B cell (primary cell): Measurements from ENCODE around the gene TRIM38. TPM values are rescaled to one million over a fixed set of nuclear protein-coding genes. Genes with fewer than 3 reads are reported as not detected.

Source experiments
- ATAC-seq: fragments of 200-7000 bp; cut with Tn5 transposase; one replicate; pipeline ENCODE4 v1.10.0; 2021; ENCODE audit warnings: low read depth, mild to moderate bottlenecking, moderate number of reproducible peaks, moderate library complexity
- CTCF ChIA-PET: fragments of 350-600 bp; sonication (Branson Sonifier 250); formaldehyde crosslinking; loops from one replicate; lab custom pipeline; 2021; ENCODE audit warnings: antibody characterized with exemption, inconsistent platforms; lab: Charles Lee
- POLR2A ChIA-PET: fragments of 350-600 bp; sonication (Branson Sonifier 250); formaldehyde crosslinking; loops from one replicate; lab custom pipeline; 2021; ENCODE audit warnings: antibody characterized with exemption; lab: Charles Lee
- DNase-seq: peaks from one replicate; pipeline ENCODE4 v3.0.0; 2013
- H2AFZ ChIP-seq: 2 replicates; pipeline ENCODE4 v1.6.1; 2012; ENCODE audit warnings: mild to moderate bottlenecking, low read depth, low read length; ENCODE audit not compliant: insufficient read depth, poor library complexity, severe bottlenecking
- H3K27ac ChIP-seq, 2 donors: 1 replicate in 1 of 2; 2 replicates in 1 of 2; pipeline ENCODE4 v1.5.1; 2012 to 2013; ENCODE audit warnings: low read length in 2 of 2, mild to moderate bottlenecking in 2 of 2, moderate library complexity in 1 of 2
- H3K27me3 ChIP-seq, 4 experiments: fragments of 200-600 bp in 1 of 4; sonication (generic) in 1 of 4; replicated peaks in 1 of 4; 1 replicate in 2 of 4; 2 replicates in 2 of 4; pipeline versions ENCODE4 v1.6.1 to v1.7.0; 2013 to 2016; ENCODE audit warnings: low read length in 3 of 4, mild to moderate bottlenecking in 2 of 4, mixed read lengths in 1 of 4, moderate library complexity in 1 of 4; ENCODE audit not compliant: insufficient read depth in 4 of 4, control insufficient read depth in 3 of 4; ENCODE audit errors: control extremely low read depth in 1 of 4
- H3K36me3 ChIP-seq, 2 experiments: replicated peaks in 1 of 2; 1 replicate in 1 of 2; 2 replicates in 1 of 2; pipeline versions ENCODE4 v1.6.1 to v1.7.1; 2013; ENCODE audit warnings: low read length in 1 of 2; ENCODE audit not compliant: insufficient read depth in 2 of 2, control insufficient read depth in 1 of 2; ENCODE audit errors: control extremely low read depth in 1 of 2, extremely low read depth in 1 of 2
- H3K4me1 ChIP-seq, 2 donors: fragments of 200-600 bp in 1 of 2; sonication (generic) in 1 of 2; 1 replicate in 1 of 2; 2 replicates in 1 of 2; pipeline versions ENCODE4 v1.5.1 to v1.6.1; 2013 to 2017; ENCODE audit warnings: low read length in 2 of 2; ENCODE audit not compliant: control insufficient read depth in 2 of 2, insufficient read depth in 2 of 2
- H3K4me2 ChIP-seq: replicated peaks from 2 replicates; pipeline ENCODE3; 2012; ENCODE audit warnings: mild to moderate bottlenecking, low read depth, low read length; ENCODE audit not compliant: poor library complexity, severe bottlenecking
- H3K4me3 ChIP-seq, 5 experiments: fragments of 200-600 bp in 1 of 5; sonication (generic) in 1 of 5; 1 replicate in 3 of 5; 2 replicates in 2 of 5; pipeline versions ENCODE4 v1.5.1 to v1.7.0; 2011 to 2016; ENCODE audit warnings: low read length in 4 of 5, mild to moderate bottlenecking in 4 of 5, low read depth in 2 of 5, control low read depth in 1 of 5, moderate library complexity in 1 of 5; ENCODE audit not compliant: insufficient read depth in 1 of 5; ENCODE audit errors: control extremely low read depth in 1 of 5, extremely low read depth in 1 of 5
- H3K79me2 ChIP-seq: fragments of 200-600 bp; sonication (generic); one replicate; pipeline ENCODE4 v1.6.0; 2016; ENCODE audit warnings: low read length; ENCODE audit not compliant: control insufficient read depth, insufficient read depth
- H3K9ac ChIP-seq: fragments of 200-600 bp; sonication (generic); 2 replicates; pipeline ENCODE4 v1.6.1; 2017; ENCODE audit warnings: mild to moderate bottlenecking, low read length, moderate library complexity
- H3K9me3 ChIP-seq, 3 donors: one replicate each; pipeline versions ENCODE4 v1.6.1 to v1.7.1; 2013; ENCODE audit warnings: low read length in 2 of 3; ENCODE audit not compliant: control insufficient read depth in 2 of 3, insufficient read depth in 1 of 3; ENCODE audit errors: control extremely low read depth in 1 of 3
- H4K20me1 ChIP-seq: 2 replicates; pipeline ENCODE4 v1.6.0; 2012; ENCODE audit warnings: mild to moderate bottlenecking, low read length; ENCODE audit not compliant: insufficient read depth, control insufficient read depth, poor library complexity, severe bottlenecking
- H3K27ac Mint-ChIP-seq: one replicate; pipeline ENCODE4 v1.8.0; 2021; ENCODE audit warnings: mixed read lengths
- H3K27me3 Mint-ChIP-seq: one replicate; pipeline ENCODE4 v1.8.0; 2021; ENCODE audit warnings: mixed read lengths
- H3K4me1 Mint-ChIP-seq: one replicate; pipeline ENCODE4 v1.8.0; 2021; ENCODE audit warnings: mixed read lengths
- H3K4me3 Mint-ChIP-seq: one replicate; pipeline ENCODE4 v1.8.0; 2021; ENCODE audit warnings: mixed read lengths
- H3K9me3 Mint-ChIP-seq: one replicate; pipeline ENCODE4 v1.8.0; 2022; ENCODE audit warnings: mixed read lengths; ENCODE audit not compliant: insufficient read depth
- EZH2 ChIP-seq: IDR thresholded peaks from 2 replicates; pipeline ENCODE4 v1.6.1; 2012; ENCODE audit warnings: borderline replicate concordance, low read depth, mild to moderate bottlenecking, moderate library complexity, low read length; ENCODE audit not compliant: insufficient read depth, poor library complexity, severe bottlenecking
- WGBS: methylation state at CpG from one replicate; pipeline ENCODE4 v1.1.5; 2013; ENCODE audit warnings: missing lambda C conversion rate; ENCODE audit not compliant: insufficient coverage; 5-methylcytosine and 5-hydroxymethylcytosine counted together
- intact Hi-C: fragments of 100-400 bp; cut with micrococcal nuclease; formaldehyde crosslinking; loops from one replicate; pipeline ENCODE4 v1.10.0; 2022
- polyA plus RNA-seq: library from polyadenylated mRNA; depleted of rRNA; stranded (reverse); fragments of >200 nt; gene quantifications from 2 replicates; pipeline ENCODE4 v1.2.3, GENCODE V29; 2012
- total RNA-seq, 2 donors: library from RNA; stranded (reverse); fragments of 120-200 nt in 1 of 2; gene quantifications; 1 replicate in 1 of 2; 2 replicates in 1 of 2; pipeline versions ENCODE4 v1.2.3 to v1.2.4, GENCODE V29; 2013 to 2022
- TF ChIP-seq, protein P1 (sequence below): fragments of 200-600 bp; IDR thresholded peaks from one replicate; pipeline ENCODE4 v1.8.0; 2022; ENCODE audit warnings: antibody characterized with exemption, mild to moderate bottlenecking

Gene TRIM38
- total and polyA plus RNA-seq, 2 donors (not counting 1 experiment from before 2014, with no cell fraction given) = 29.3 to 57.2 TPM

DNA sequence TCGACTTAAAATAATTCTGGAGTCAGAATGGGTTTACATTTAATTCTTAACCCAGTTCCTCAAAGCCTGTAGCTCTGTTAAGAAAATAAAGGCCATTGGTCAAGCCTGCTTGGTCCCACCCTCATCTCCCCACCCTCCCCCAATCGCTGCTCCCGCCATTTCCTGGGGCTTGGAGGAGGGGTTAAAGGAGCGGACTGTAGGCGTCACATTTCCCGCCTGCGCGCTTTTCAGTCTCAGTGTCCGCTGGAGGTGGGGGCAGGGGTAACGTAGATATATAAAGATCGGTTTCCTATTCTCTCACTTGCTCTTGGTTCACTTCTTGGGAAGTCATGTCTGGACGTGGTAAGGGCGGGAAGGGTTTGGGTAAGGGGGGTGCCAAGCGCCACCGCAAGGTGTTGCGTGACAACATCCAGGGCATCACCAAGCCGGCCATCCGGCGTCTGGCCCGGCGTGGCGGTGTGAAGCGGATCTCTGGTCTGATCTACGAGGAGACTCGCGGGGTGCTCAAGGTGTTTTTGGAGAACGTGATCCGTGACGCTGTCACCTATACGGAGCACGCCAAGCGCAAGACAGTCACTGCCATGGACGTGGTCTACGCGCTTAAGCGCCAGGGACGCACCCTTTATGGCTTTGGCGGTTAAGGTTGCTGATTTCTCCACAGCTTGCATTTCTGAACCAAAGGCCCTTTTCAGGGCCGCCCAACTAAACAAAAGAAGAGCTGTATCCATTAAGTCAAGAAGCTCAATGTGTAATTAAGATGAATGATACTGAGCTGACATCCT, 58.9 kb downstream of the TRIM38 start:
- Histone ChIP-seq H3K4me2 (peak overlapping the region; percentile 92), H3K9me3 (peaks cover 3 to 25% (median 11%) of the 10 kb centered on the region in 3 donors), H3K79me2 (peaks cover 4% of the 10 kb centered on the region), H4K20me1 (no peaks in the 10 kb centered on the region), H3K9ac (peak overlapping the region; percentile 94), H3K27ac (peak overlapping the region; percentile 94 to 99), H3K27me3 (no peaks in the 10 kb centered on the region), H2AFZ (peak overlapping the region; percentile 59), H3K4me1 (peaks cover 16 to 34% of the 10 kb centered on the region in 2 donors), H3K4me3 (peak overlapping the region; percentile 81 to 92 (median 88)), H3K36me3 (no peaks in the 10 kb centered on the region)
- peak overlapping the region; percentile 100 for H3K27ac Mint-ChIP-seq
- no peaks in the 10 kb centered on the region for H3K9me3 Mint-ChIP-seq
- TF ChIP-seq EZH2 = no peak
- TF ChIP-seq, protein P1, sequence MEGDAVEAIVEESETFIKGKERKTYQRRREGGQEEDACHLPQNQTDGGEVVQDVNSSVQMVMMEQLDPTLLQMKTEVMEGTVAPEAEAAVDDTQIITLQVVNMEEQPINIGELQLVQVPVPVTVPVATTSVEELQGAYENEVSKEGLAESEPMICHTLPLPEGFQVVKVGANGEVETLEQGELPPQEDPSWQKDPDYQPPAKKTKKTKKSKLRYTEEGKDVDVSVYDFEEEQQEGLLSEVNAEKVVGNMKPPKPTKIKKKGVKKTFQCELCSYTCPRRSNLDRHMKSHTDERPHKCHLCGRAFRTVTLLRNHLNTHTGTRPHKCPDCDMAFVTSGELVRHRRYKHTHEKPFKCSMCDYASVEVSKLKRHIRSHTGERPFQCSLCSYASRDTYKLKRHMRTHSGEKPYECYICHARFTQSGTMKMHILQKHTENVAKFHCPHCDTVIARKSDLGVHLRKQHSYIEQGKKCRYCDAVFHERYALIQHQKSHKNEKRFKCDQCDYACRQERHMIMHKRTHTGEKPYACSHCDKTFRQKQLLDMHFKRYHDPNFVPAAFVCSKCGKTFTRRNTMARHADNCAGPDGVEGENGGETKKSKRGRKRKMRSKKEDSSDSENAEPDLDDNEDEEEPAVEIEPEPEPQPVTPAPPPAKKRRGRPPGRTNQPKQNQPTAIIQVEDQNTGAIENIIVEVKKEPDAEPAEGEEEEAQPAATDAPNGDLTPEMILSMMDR = no peak
- peak overlapping the region; percentile 99 for H3K4me3 Mint-ChIP-seq
- ChIA-PET CTCF (interaction anchor here (0.6 to 9.4 kb wide), 14 partner anchors 9 to 634 kb away, joined by 3 to 71 read pairs (median 6); partner anchors contain the start of gene TRIM38), POLR2A (interaction anchor here (0.6 to 4.8 kb wide), 33 partner anchors 11 to 1872 kb away, joined by 3 to 77 read pairs (median 5); partner anchors contain the start of genes HFE and TRIM38)
- H3K27me3 Mint-ChIP-seq = no peaks in the 10 kb centered on the region
- under 1% methylated on average over 32 of the region's 39 CpGs for WGBS
- peaks cover 45% of the 10 kb centered on the region for H3K4me1 Mint-ChIP-seq
- ATAC-seq (peak; percentile 74), DNase-seq (peak; percentile 96)
- intact Hi-C loops = loop anchor here (1.0 to 10.0 kb wide), 7 partner anchors 12 to 1483 kb away; partner anchors contain the start of gene ABT1

DNA sequence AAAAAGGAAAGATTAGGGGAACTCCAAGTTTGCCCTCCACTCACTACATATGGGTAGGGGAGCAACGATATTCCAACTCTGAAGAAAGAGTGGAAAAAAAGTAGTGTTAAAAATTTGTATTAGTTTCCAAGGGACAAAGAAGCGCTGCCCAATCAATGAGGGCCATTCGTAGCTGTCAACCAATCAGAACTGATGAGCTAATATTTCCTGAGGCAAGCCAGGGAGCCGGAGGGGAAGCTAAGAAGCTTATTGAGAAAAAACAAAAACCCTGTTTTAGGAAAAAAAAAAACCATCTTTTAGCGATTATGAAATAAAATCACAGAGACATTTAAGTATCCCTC, 59.5 kb downstream of the TRIM38 start:
- POLR2A ChIA-PET = interaction anchor here (0.6 to 4.8 kb wide), 17 partner anchors 10 to 1788 kb away, joined by 3 to 77 read pairs (median 7); partner anchors contain the start of gene HFE
- Mint-ChIP-seq H3K27ac (peak overlapping the region; percentile 100), H3K4me3 (peak overlapping the region; percentile 99), H3K27me3 (no peaks in the 10 kb centered on the region), H3K4me1 (peaks cover 48% of the 10 kb centered on the region), H3K9me3 (no peaks in the 10 kb centered on the region)
- Histone ChIP-seq H3K4me3 (peak overlapping the region; percentile 81 to 92 (median 88)), H3K27me3 (no peaks in the 10 kb centered on the region), H3K9ac (peak overlapping the region; percentile 94), H3K36me3 (no peaks in the 10 kb centered on the region), H3K4me2 (peak overlapping the region; percentile 92), H2AFZ (peak overlapping the region; percentile 59), H4K20me1 (no peaks in the 10 kb centered on the region), H3K27ac (peak overlapping the region; percentile 94 to 99), H3K4me1 (peaks cover 16 to 34% of the 10 kb centered on the region in 2 donors), H3K9me3 (peaks cover 3 to 20% (median 11%) of the 10 kb centered on the region in 3 donors), H3K79me2 (peaks cover 4% of the 10 kb centered on the region)
- DNase-seq (no peak), ATAC-seq (no peak)
- CTCF ChIA-PET = interaction anchor here (0.6 to 9.4 kb wide), 11 partner anchors 8 to 234 kb away, joined by 3 to 71 read pairs (median 6); a partner anchor contains a TSS
- TF ChIP-seq EZH2 = no peak
- TF ChIP-seq, protein P1 = no peak
- intact Hi-C loops = loop anchor here (5.0 to 10.0 kb wide), 4 partner anchors 533 to 1483 kb away; partner anchors contain the start of gene ABT1
- WGBS = 0% methylated on average over 2 of the region's 5 CpGs
